ENCODE results near the gene BARD1. TPM values are rescaled to one million over a fixed set of nuclear protein-coding genes. Genes with fewer than 3 reads are reported as not detected.

Gene BARD1
- total RNA-seq, 1 experiment from 2014 or later = 43.2 TPM

DNA sequence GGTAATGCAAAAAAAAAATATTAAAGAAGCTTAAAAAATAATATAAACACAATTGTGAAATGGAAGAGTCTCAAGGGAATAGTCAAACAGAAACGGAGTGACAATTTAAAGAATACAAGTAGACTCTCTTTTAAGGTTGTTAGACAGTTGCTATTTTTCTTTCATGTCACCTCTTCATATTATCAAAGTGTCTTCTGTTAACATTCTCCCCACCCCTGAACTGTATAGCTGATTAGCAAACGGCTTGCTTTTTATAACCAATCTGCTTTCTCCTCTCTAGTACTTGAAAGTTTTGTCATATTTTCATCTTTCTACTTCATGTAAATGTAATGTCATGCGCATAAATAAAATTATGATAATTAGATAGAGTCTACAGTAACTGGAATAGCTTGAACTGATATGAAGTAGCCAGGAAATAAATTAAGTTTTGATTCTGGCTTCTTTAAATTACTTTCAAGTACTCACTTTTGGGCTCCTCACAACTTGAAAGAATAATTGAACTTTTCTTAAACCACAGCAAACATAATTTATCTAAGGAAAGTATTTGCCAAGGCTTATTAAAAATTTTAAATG lies 37.0 kb downstream of the BARD1 start:
- no peak for DNase-seq
- Mint-ChIP-seq H3K4me3 (ENCODE audit: low read depth, unreplicated experiment) (no peak overlapping the region), H3K4me1 (ENCODE audit: low read depth, unreplicated experiment) (no peaks in the 10 kb centered on the region), H3K27ac (ENCODE audit: unreplicated experiment) (no peak overlapping the region), H3K27me3 (ENCODE audit: unreplicated experiment) (no peaks in the 10 kb centered on the region), H3K9me3 (ENCODE audit: low read depth, unreplicated experiment) (peaks cover 5% of the 10 kb centered on the region), H3K36me3 (ENCODE audit: insufficient read depth, unreplicated experiment) (peaks cover 7% of the 10 kb centered on the region)
- CTCF ChIA-PET = interaction anchor here (0.7 kb wide), 1 partner anchor 1114 kb away, joined by 3 read pairs; no protein-coding TSS in a partner anchor
- TF ChIP-seq, protein P1, sequence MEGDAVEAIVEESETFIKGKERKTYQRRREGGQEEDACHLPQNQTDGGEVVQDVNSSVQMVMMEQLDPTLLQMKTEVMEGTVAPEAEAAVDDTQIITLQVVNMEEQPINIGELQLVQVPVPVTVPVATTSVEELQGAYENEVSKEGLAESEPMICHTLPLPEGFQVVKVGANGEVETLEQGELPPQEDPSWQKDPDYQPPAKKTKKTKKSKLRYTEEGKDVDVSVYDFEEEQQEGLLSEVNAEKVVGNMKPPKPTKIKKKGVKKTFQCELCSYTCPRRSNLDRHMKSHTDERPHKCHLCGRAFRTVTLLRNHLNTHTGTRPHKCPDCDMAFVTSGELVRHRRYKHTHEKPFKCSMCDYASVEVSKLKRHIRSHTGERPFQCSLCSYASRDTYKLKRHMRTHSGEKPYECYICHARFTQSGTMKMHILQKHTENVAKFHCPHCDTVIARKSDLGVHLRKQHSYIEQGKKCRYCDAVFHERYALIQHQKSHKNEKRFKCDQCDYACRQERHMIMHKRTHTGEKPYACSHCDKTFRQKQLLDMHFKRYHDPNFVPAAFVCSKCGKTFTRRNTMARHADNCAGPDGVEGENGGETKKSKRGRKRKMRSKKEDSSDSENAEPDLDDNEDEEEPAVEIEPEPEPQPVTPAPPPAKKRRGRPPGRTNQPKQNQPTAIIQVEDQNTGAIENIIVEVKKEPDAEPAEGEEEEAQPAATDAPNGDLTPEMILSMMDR (IDR thresholded peaks at IDR 0.05; ENCODE audit: unreplicated experiment) = no peak
- BruUV-seq (replicated peaks) = no TSS peak
- intact Hi-C loops (cut with micrococcal nuclease; ENCODE audit: unreplicated experiment) = no loop called here

DNA sequence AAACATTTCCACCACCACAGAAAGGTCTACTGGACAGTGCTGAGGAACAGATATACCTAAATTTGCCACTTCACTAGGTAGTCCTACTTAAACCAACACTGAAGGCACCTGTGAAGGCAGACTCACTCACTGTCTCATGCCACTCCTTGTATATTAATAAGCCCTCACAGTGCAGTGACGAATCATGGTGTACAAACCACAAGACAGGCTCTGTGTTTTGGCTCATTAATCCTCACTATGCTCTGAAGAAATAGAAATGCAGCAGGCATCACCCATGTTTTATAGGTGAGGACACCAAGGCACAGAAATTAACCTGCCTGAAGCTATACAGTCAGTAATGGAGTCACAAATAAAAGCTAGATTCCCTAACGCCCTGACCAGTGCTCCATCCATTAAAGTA lies 44.3 kb downstream of the BARD1 start:
- BruUV-seq (replicated peaks) = no TSS peak
- Mint-ChIP-seq H3K27me3 (ENCODE audit: unreplicated experiment) (no peaks in the 10 kb centered on the region), H3K4me1 (ENCODE audit: low read depth, unreplicated experiment) (peaks cover 8% of the 10 kb centered on the region), H3K36me3 (ENCODE audit: insufficient read depth, unreplicated experiment) (peaks cover 6% of the 10 kb centered on the region), H3K4me3 (ENCODE audit: low read depth, unreplicated experiment) (no peak overlapping the region), H3K27ac (ENCODE audit: unreplicated experiment) (no peak overlapping the region), H3K9me3 (ENCODE audit: low read depth, unreplicated experiment) (no peaks in the 10 kb centered on the region)
- DNase-seq = no peak
- CTCF ChIA-PET = no interaction called here
- TF ChIP-seq, protein P1 (IDR thresholded peaks at IDR 0.05; ENCODE audit: unreplicated experiment) = no peak
- intact Hi-C loops (cut with micrococcal nuclease; ENCODE audit: unreplicated experiment) = no loop called here

DNA sequence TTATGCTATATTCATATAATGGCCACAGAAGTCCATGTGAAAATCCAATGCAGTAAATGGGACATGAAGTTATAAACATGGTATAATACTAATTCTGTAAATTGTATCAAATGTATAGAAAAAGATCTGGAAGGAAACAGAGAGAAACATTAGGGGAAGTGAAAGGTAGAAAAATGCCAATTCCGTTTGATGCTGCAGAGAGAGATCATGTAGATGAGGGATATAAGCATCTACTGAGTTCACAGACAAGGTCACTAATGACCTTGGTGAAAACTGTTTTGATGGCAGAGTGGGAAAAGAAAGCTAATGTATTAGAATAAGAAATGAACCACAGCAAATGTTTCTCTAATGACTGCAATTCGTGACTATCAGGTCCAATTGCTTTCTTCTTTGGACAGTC lies 56.0 kb downstream of the BARD1 start:
- Mint-ChIP-seq H3K9me3 (ENCODE audit: low read depth, unreplicated experiment) (peaks cover 2% of the 10 kb centered on the region), H3K36me3 (ENCODE audit: insufficient read depth, unreplicated experiment) (peaks cover 18% of the 10 kb centered on the region), H3K27me3 (ENCODE audit: unreplicated experiment) (no peaks in the 10 kb centered on the region), H3K4me3 (ENCODE audit: low read depth, unreplicated experiment) (no peak overlapping the region), H3K27ac (ENCODE audit: unreplicated experiment) (no peak overlapping the region), H3K4me1 (ENCODE audit: low read depth, unreplicated experiment) (no peaks in the 10 kb centered on the region)
- CTCF ChIA-PET = no interaction called here
- no peak for DNase-seq
- TF ChIP-seq, protein P1 (IDR thresholded peaks at IDR 0.05; ENCODE audit: unreplicated experiment) = no peak
- intact Hi-C loops (cut with micrococcal nuclease; ENCODE audit: unreplicated experiment) = no loop called here
- no TSS peak for BruUV-seq (replicated peaks)

DNA sequence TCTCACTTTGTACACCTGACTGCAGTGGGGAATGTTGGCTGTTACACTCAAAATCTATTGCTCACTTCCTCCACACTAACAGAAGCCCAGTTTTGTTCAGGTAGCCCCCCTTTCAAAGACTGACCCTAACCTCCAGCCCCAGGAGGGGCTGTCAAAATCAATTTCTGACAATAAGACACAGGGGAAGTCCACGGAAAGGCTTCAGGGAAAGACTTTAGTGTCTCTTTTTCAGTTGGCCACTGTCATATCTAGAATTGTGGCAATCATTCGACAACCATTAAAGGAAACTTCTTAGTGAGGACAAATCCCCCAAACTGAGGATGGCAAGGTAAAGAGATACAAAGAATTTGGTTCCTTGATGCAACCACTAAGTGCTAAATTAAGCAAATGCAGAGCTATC lies 59.0 kb downstream of the BARD1 start:
- no peak for DNase-seq
- TF ChIP-seq, protein P1 (IDR thresholded peaks at IDR 0.05; ENCODE audit: unreplicated experiment) = no peak
- Mint-ChIP-seq H3K27ac (ENCODE audit: unreplicated experiment) (no peak overlapping the region), H3K27me3 (ENCODE audit: unreplicated experiment) (no peaks in the 10 kb centered on the region), H3K36me3 (ENCODE audit: insufficient read depth, unreplicated experiment) (peaks cover 10% of the 10 kb centered on the region), H3K4me1 (ENCODE audit: low read depth, unreplicated experiment) (no peaks in the 10 kb centered on the region), H3K4me3 (ENCODE audit: low read depth, unreplicated experiment) (no peak overlapping the region), H3K9me3 (ENCODE audit: low read depth, unreplicated experiment) (no peaks in the 10 kb centered on the region)
- intact Hi-C loops (cut with micrococcal nuclease; ENCODE audit: unreplicated experiment) = no loop called here
- BruUV-seq (replicated peaks) = no TSS peak
- CTCF ChIA-PET = interaction anchor here (0.6 kb wide), 1 partner anchor 581 kb away, joined by 3 read pairs; no protein-coding TSS in a partner anchor

All from Calu3 (cell line).